Mesenchymal stem cell (in vitro differentiated cells and primary cell): ENCODE results near the gene KSR1.
A peak's percentile ranks its signal among the peaks of the same experiment; 100 is the strongest.

Experiments used
- DNase-seq: peaks from one replicate; pipeline ENCODE4 v3.0.0-alpha.2; 2013
- H2AFZ ChIP-seq: one replicate; pipeline ENCODE4 v1.6.1; 2013; ENCODE audit warnings: low read depth, mild to moderate bottlenecking, control low read depth, inconsistent platforms, low read length, moderate library complexity
- H2AK5ac ChIP-seq: 2 replicates; pipeline ENCODE4 v1.6.1; 2013; ENCODE audit warnings: low read length, moderate library complexity, mild to moderate bottlenecking, inconsistent platforms; ENCODE audit not compliant: severe bottlenecking
- H2BK120ac ChIP-seq: one replicate; pipeline ENCODE4 v1.6.1; 2013; ENCODE audit warnings: low read depth, mild to moderate bottlenecking, inconsistent platforms, low read length, moderate library complexity
- H2BK12ac ChIP-seq, 2 experiments: one replicate each; pipeline ENCODE4 v1.6.1; 2013; ENCODE audit warnings: inconsistent platforms in 2 of 2, low read length in 2 of 2, mild to moderate bottlenecking in 2 of 2, moderate library complexity in 2 of 2, control low read depth in 1 of 2
- H2BK15ac ChIP-seq: one replicate; pipeline ENCODE4 v1.6.1; 2013; ENCODE audit warnings: mild to moderate bottlenecking, low read depth, inconsistent platforms; ENCODE audit not compliant: poor library complexity, severe bottlenecking
- H2BK5ac ChIP-seq: 2 replicates; pipeline ENCODE4 v1.6.1; 2013; ENCODE audit warnings: low read depth, mild to moderate bottlenecking, low read length, control low read depth, inconsistent platforms; ENCODE audit not compliant: poor library complexity, severe bottlenecking
- H3K14ac ChIP-seq, 2 experiments: one replicate each; pipeline ENCODE4 v1.6.1; 2013; ENCODE audit warnings: inconsistent platforms in 2 of 2, low read length in 2 of 2, control low read depth in 1 of 2, mild to moderate bottlenecking in 1 of 2, moderate library complexity in 1 of 2
- H3K18ac ChIP-seq, 2 experiments: one replicate each; pipeline ENCODE4 v1.6.1; 2013; ENCODE audit warnings: inconsistent platforms in 2 of 2, low read length in 2 of 2, control low read depth in 1 of 2, low read depth in 1 of 2, mild to moderate bottlenecking in 1 of 2
- H3K23ac ChIP-seq, 2 experiments: one replicate each; pipeline ENCODE4 v1.6.1; 2013; ENCODE audit warnings: inconsistent platforms in 2 of 2, low read length in 2 of 2, mild to moderate bottlenecking in 2 of 2, moderate library complexity in 2 of 2, control low read depth in 1 of 2
- H3K27ac ChIP-seq: 2 replicates; pipeline ENCODE4 v1.5.1; 2013; ENCODE audit warnings: mild to moderate bottlenecking, moderate library complexity, low read length, control low read depth, inconsistent platforms; ENCODE audit not compliant: poor library complexity, severe bottlenecking
- H3K27me3 ChIP-seq, 2 experiments: 2 replicates each; pipeline versions ENCODE4 v1.6.1 to v1.7.0; 2013; ENCODE audit warnings: low read length in 2 of 2, mild to moderate bottlenecking in 2 of 2, moderate library complexity in 2 of 2, control low read depth in 1 of 2, inconsistent platforms in 1 of 2; ENCODE audit not compliant: control insufficient read depth in 1 of 2, insufficient read depth in 1 of 2
- H3K36me3 ChIP-seq, 2 experiments: 2 replicates each; pipeline versions ENCODE4 v1.6.1 to v1.7.0; 2013; ENCODE audit warnings: low read length in 2 of 2, control low read depth in 1 of 2, inconsistent platforms in 1 of 2, low read depth in 1 of 2, mild to moderate bottlenecking in 1 of 2; ENCODE audit not compliant: insufficient read depth in 2 of 2, control insufficient read depth in 1 of 2
- H3K4ac ChIP-seq, 2 experiments: one replicate each; pipeline ENCODE4 v1.6.1; 2013; ENCODE audit warnings: inconsistent platforms in 2 of 2, low read length in 2 of 2, mild to moderate bottlenecking in 2 of 2, moderate library complexity in 2 of 2, control low read depth in 1 of 2, low read depth in 1 of 2
- H3K4me1 ChIP-seq: 2 replicates; pipeline ENCODE4 v1.6.1; 2013; ENCODE audit warnings: low read depth, low read length, control low read depth; ENCODE audit not compliant: control insufficient read depth, insufficient read depth
- H3K4me2 ChIP-seq: 2 replicates; pipeline ENCODE4 v1.6.1; 2013; ENCODE audit warnings: low read length, mild to moderate bottlenecking, inconsistent platforms; ENCODE audit not compliant: poor library complexity, severe bottlenecking
- H3K4me3 ChIP-seq, 2 experiments: 2 replicates each; pipeline versions ENCODE4 v1.5.1 to v1.7.0; 2013; ENCODE audit warnings: low read length in 2 of 2, mild to moderate bottlenecking in 2 of 2, control low read depth in 1 of 2, low read depth in 1 of 2; ENCODE audit not compliant: insufficient read depth in 1 of 2
- H3K79me1 ChIP-seq: replicated peaks from 2 replicates; pipeline ENCODE4 v1.6.1; 2013; ENCODE audit warnings: mild to moderate bottlenecking, control low read depth, low read length, inconsistent platforms; ENCODE audit not compliant: poor library complexity, severe bottlenecking
- H3K9ac ChIP-seq: 2 replicates; pipeline ENCODE4 v1.7.0; 2013; ENCODE audit warnings: mild to moderate bottlenecking, low read length, moderate library complexity
- H3K9me3 ChIP-seq: 2 replicates; pipeline ENCODE4 v1.7.0; 2013; ENCODE audit warnings: mild to moderate bottlenecking, low read length; ENCODE audit not compliant: control insufficient read depth
- H4K8ac ChIP-seq: one replicate; pipeline ENCODE4 v1.6.1; 2013; ENCODE audit warnings: inconsistent platforms, mild to moderate bottlenecking, low read length, moderate library complexity
- H4K91ac ChIP-seq: one replicate; pipeline ENCODE4 v1.6.1; 2013; ENCODE audit warnings: mild to moderate bottlenecking, low read length, inconsistent platforms
- WGBS: methylation state at CpG from one replicate; pipeline ENCODE4 v1.1.7; 2013; ENCODE audit warnings: mixed read lengths; 5-methylcytosine and 5-hydroxymethylcytosine counted together

Gene KSR1

GRCh38 chr17:27569257-27569722 is 113.0 kb downstream of the KSR1 start:
- Histone ChIP-seq H2AFZ (no peak overlapping the region), H3K79me1 (peaks cover 58% of the 10 kb centered on the region), H2BK5ac (no peak overlapping the region), H3K4me1 (peaks cover 25% of the 10 kb centered on the region), H3K27ac (no peak overlapping the region), H4K8ac (no peak overlapping the region), H3K9me3 (no peaks in the 10 kb centered on the region), H2BK120ac (no peak overlapping the region), H3K9ac (no peak overlapping the region), H3K4me2 (no peak overlapping the region), H3K36me3 (peaks cover 0 to 7% of the 10 kb centered on the region in 2 experiments), H2BK15ac (no peak overlapping the region), H3K27me3 (no peaks in the 10 kb centered on the region), H2BK12ac (no peak overlapping the region), H3K4me3 (no peak overlapping the region), H3K14ac (no peak overlapping the region), H2AK5ac (no peak overlapping the region), H3K4ac (no peak overlapping the region), H3K18ac (peak overlapping the region in 1 of 2 experiments; percentile 45), H3K23ac (no peak overlapping the region), H4K91ac (no peak overlapping the region)
- DNase-seq, result no peak
- 76% methylated on average over 6 of the region's 6 CpGs for WGBS

GRCh38 chr17:27569884-27570577 is 113.8 kb downstream of the KSR1 start:
- Histone ChIP-seq H3K4me3 (no peak overlapping the region), H2BK120ac (no peak overlapping the region), H2BK12ac (peak overlapping the region; percentile 68 to 70), H3K36me3 (peaks cover 0 to 7% of the 10 kb centered on the region in 2 experiments), H3K18ac (peak overlapping the region; percentile 29 to 45), H3K4ac (peak overlapping the region; percentile 63 to 67), H3K79me1 (peaks cover 57% of the 10 kb centered on the region), H3K14ac (peak overlapping the region in 1 of 2 experiments; percentile 47), H3K4me2 (no peak overlapping the region), H2AK5ac (no peak overlapping the region), H2AFZ (no peak overlapping the region), H3K4me1 (peaks cover 25% of the 10 kb centered on the region), H2BK15ac (no peak overlapping the region), H3K9me3 (no peaks in the 10 kb centered on the region), H3K27me3 (no peaks in the 10 kb centered on the region), H3K27ac (no peak overlapping the region), H2BK5ac (no peak overlapping the region), H4K8ac (peak overlapping the region; percentile 20), H3K9ac (no peak overlapping the region), H3K23ac (no peak overlapping the region), H4K91ac (no peak overlapping the region)
- WGBS, result 73% methylated on average over 7 of the region's 7 CpGs
- DNase-seq, result peak; percentile 12

GRCh38 chr17:27570578-27570914 is 114.3 kb downstream of the KSR1 start:
- Histone ChIP-seq H3K27me3 (no peaks in the 10 kb centered on the region), H3K27ac (no peak overlapping the region), H3K79me1 (peaks cover 57% of the 10 kb centered on the region), H2BK5ac (no peak overlapping the region), H3K18ac (no peak overlapping the region), H4K8ac (no peak overlapping the region), H3K4ac (peak overlapping the region in 1 of 2 experiments; percentile 37), H4K91ac (no peak overlapping the region), H2AK5ac (no peak overlapping the region), H3K23ac (no peak overlapping the region), H2BK15ac (peak overlapping the region; percentile 62), H2BK120ac (no peak overlapping the region), H3K9me3 (no peaks in the 10 kb centered on the region), H3K9ac (no peak overlapping the region), H3K4me3 (no peak overlapping the region), H3K4me2 (no peak overlapping the region), H3K14ac (no peak overlapping the region), H3K36me3 (peaks cover 0 to 7% of the 10 kb centered on the region in 2 experiments), H2AFZ (no peak overlapping the region), H3K4me1 (peaks cover 25% of the 10 kb centered on the region), H2BK12ac (peak overlapping the region in 1 of 2 experiments; percentile 70)
- 72% methylated on average over 7 of the region's 7 CpGs for WGBS
- no peak for DNase-seq

GRCh38 chr17:27571563-27572352 is 115.5 kb downstream of the KSR1 start:
- H3K14ac ChIP-seq, result peak overlapping the region in 1 of 2 experiments; percentile 39
- DNase-seq, result no peak
- H3K23ac ChIP-seq, result no peak overlapping the region
- peak overlapping the region; percentile 28 for H2BK15ac ChIP-seq
- H2AFZ ChIP-seq, result no peak overlapping the region
- no peaks in the 10 kb centered on the region for H3K9me3 ChIP-seq
- peaks cover 0 to 3% of the 10 kb centered on the region in 2 experiments for H3K36me3 ChIP-seq
- no peak overlapping the region for H4K8ac ChIP-seq
- H2BK12ac ChIP-seq, result peak overlapping the region in 1 of 2 experiments; percentile 63
- H3K27me3 ChIP-seq, result no peaks in the 10 kb centered on the region
- no peak overlapping the region for H3K27ac ChIP-seq
- WGBS, result 94% methylated on average over 12 of the region's 12 CpGs
- H4K91ac ChIP-seq, result peak overlapping the region; percentile 34
- H3K9ac ChIP-seq, result no peak overlapping the region
- peaks cover 54% of the 10 kb centered on the region for H3K79me1 ChIP-seq
- H3K18ac ChIP-seq, result no peak overlapping the region
- H3K4ac ChIP-seq, result no peak overlapping the region
- H3K4me1 ChIP-seq, result peaks cover 24% of the 10 kb centered on the region
- H3K4me3 ChIP-seq, result no peak overlapping the region
- H2BK120ac ChIP-seq, result no peak overlapping the region
- no peak overlapping the region for H2BK5ac ChIP-seq
- H3K4me2 ChIP-seq, result no peak overlapping the region
- H2AK5ac ChIP-seq, result peak overlapping the region; percentile 58
